Left cardiac atrium (tissue), 4 donors: Measurements from ENCODE around the gene ULK1. TPM values are rescaled to one million over a fixed set of nuclear protein-coding genes. Genes with fewer than 3 reads are reported as not detected.
"Not testable (repeated sequence)": the region's sequence is repeated elsewhere in the genome, so short reads cannot be mapped to it uniquely, and the experiment has no call there.

Experiments used
- ATAC-seq, 2 donors: fragments of 200-7000 bp; cut with Tn5 transposase; one replicate each; pipeline ENCODE4 v1.9.1; 2020; ENCODE audit warnings: mild to moderate bottlenecking in 2 of 2, moderate library complexity in 2 of 2
- DNase-seq: peaks from one replicate; pipeline ENCODE4 v3.0.0-alpha.2; 2020
- intact Hi-C, 2 donors: fragments of 100-400 bp; cut with DNase I; formaldehyde crosslinking; loops; one replicate each; pipeline versions ENCODE4 v1.14.1 to v1.15.1; 2022 to 2023
- total RNA-seq, 2 donors: library from RNA; stranded (reverse); fragmentation: NEBNext Ultra II Directional; extraction: Animal tissue kit (Norgen Biotek cat#: 25700); gene quantifications; one replicate each; pipeline ENCODE4 v1.2.1, GENCODE V29; 2021
- donor health status: DM: no; HTN: yes; CAD: no.
- donor health status: DM: no; HTN: yes; CAD: no; lungs with severe emphysema.
- donor health status: DM: yes; HTN: yes; CAD: no.
- donor health status: Dilated cardiomyopathy.

The ULK1 gene
- total RNA-seq, 2 donors from 2014 or later = 27.6 to 34.5 TPM

DNA sequence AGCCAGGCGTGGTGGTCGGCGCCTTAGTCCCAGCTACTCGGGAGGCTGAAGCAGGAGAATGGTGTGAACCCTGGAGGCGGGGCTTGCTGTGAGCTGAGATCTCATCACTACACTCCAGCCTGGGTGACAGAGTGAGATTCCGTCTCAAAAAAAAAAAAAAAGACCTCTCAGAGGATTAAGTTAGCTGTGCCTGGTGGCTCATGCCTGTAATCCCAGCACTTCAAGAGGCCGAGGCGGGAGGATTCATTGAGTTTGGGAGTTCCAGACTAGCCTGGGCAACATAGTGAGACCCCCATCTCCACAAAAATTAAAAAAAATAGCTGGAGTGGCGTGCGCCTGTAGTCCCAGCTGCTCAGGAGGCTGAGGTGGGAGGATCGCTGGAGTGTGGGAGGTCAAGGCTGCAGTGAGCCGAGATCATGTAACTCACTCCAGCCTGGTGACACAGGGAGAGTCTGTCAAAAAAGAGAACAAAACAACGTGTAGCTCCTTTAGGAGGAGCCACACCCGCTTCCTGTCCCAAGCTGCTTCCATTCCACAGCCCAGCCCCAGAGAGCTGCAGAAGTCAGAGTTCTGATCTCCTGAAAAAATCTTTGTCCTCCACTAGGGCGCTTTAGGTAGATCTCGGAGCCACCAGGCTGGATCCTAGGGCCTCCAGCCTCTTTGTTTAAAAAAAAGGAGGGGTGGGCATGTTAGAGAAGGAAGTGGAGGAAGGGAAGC, 11.5 kb upstream of the ULK1 start:
- ATAC-seq (peak in 1 of 2 donors; percentile 55), DNase-seq (no peak)
- intact Hi-C loops = no loop called here

DNA sequence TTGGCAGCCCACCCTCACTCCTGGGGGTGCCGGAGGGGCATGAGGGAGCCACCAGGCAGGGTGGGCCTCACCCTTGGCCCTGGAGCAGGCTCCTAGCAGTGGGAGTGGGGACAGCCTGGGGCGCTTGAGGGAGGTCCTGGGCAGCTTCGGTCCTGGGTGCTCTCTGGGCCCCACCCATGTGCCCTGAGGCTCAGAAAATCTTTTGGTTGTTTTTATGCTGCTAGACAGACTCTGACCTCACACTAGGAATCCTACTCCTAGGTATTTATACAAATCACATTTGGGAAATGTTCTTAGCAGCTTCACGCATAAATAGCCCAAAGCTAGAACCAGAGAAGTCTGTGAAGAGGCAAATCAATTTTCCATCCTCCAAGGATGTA, 10.9 kb upstream of the ULK1 start:
- peak in 1 of 2 donors; percentile 18 for ATAC-seq
- intact Hi-C loops = no loop called here
- no peak for DNase-seq

DNA sequence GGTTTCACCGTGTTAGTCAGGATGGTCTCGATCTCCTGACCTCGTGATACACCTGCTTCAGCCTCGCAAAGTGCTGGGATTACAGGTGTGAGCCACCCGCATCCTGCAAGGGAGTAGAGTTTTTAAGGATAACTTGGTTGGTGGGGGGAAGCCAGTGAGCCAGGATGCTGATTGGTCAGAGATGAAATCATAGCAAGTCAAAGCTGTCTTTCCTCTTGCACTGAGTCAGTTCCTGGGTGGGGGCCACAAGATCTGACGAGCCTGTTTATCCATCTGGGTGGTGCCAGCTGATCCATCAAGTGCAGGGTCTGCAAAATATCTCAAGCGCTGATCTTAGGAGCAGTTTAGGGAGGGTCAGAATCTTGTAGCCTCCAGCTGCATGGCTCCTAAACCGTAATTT, 9.3 kb upstream of the ULK1 start:
- intact Hi-C loops, DNase-seq, ATAC-seq: not testable (repeated sequence)

DNA sequence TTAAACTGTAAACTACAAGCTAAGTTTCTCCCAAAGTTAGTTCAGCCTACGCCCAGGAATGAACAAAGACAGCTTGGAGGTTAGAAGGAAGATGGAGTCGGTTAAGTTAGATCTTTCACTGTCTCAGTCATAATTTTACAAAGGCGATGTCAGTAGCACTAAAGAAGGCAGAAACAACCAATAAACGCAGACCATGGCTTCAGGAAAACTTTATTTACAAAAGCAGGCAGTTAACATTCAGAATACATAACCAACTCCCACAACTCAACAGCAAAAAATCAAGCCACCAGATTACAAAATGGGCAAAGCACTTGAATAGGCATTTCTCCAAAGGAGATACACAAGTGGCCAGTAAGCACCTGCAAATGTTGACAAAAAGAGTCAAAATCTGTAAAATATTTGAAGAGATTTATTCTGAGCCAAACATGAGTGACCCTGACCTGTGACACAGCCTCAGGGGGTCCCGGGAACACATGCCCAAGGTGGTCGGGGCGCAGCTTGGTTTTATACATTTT, 8.8 kb upstream of the ULK1 start:
- intact Hi-C loops = no loop called here
- DNase-seq (no peak), ATAC-seq (no peak)

DNA sequence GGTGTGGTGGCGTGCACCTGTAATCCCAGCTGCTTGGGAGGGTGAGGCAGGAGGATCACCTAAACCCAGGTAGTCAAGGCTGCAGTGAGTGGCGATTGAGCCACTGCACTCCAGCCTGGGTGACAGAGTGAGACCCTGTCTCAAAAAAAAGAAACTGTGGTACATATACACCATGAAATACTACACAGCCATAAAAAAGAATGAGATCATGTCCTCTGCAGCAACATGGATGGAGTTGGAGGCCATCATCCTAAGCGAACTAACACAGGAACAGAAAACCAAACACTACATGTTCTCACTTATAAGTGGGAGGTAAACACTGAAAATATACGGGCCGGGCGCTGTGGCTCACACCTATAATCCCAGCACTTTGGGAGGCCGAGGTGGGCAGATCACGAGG, 2.7 kb upstream of the ULK1 start:
- DNase-seq, ATAC-seq, intact Hi-C loops: not testable (repeated sequence)

DNA sequence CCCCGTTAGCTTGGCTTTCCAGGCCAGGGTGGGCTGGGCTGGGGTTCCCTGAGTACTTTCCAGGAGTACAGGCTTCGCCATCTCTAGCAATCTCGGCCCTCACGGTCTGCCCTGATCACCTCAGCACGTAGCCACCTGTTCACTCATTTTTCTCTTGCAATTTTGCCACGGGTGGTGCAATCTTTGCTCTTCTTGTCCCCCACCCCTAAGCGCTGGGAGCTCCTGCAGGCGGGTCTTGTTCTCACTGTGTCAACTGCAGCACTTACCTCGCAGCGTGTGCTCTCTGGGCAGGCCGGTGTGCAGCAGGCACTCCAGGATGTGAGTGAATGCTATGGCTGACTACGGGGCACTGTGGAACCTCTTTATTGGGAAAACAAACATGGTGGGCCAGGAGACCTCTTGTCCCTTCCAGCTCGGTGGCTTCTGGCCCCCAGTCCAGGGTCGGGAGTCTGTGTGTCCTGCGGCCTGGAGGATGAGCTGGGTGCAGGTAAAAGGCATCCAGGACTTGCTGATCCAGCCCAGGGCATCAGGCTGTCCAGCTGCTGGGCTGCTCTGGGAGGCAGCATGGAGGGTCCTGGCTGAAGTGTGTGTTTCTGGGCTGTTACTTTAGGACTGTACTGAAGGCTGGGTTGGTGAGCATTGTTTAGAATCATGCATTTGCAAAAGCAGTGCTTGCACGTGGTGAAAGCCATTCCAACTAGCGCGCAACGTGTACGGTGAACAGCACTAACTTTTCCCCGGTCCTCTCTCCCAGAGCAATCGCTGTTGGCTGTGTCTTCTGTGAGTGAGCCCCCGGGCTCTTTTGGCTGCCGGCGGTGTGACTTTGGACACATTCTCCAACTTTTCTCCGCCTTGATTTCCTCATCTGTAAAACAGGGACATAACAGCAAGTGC, 1.5 kb upstream of the ULK1 start:
- ATAC-seq (no peak), DNase-seq (no peak)
- intact Hi-C loops = no loop called here

DNA sequence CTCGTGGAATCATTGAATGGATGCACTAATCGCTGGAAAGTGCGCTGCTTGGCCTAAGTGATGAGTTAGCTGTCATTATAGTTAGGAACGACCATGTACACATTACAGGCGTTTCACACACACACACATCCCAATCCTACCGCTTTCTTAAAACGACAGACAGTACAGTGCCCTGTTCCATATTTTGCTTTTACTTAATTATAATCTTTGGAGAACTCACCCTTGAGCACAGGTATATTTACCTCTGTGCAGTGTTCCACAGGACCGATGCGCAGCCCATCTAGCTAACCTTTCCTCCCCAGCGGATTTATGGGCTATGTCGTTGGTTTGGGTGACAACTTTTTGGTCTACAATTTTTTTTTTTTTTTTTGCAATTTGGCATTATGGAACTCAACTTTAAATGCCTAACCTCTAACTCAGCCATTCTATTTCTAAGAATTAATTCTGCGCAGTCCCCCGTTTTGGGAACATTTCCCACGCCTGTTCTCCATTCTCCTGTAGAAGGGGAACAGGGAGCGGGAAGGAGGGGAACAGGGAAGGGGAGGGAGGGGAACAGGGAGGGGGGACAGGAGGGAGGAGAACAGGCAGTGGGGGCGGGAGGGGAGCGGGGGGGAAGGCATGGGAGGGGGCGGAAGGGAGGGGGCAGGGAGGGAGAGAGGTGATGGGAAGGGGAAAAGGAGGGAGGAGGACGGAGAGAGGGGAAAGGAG, 663 bp upstream of the ULK1 start:
- DNase-seq (no peak), ATAC-seq (no peak)
- intact Hi-C loops = no loop called here

DNA sequence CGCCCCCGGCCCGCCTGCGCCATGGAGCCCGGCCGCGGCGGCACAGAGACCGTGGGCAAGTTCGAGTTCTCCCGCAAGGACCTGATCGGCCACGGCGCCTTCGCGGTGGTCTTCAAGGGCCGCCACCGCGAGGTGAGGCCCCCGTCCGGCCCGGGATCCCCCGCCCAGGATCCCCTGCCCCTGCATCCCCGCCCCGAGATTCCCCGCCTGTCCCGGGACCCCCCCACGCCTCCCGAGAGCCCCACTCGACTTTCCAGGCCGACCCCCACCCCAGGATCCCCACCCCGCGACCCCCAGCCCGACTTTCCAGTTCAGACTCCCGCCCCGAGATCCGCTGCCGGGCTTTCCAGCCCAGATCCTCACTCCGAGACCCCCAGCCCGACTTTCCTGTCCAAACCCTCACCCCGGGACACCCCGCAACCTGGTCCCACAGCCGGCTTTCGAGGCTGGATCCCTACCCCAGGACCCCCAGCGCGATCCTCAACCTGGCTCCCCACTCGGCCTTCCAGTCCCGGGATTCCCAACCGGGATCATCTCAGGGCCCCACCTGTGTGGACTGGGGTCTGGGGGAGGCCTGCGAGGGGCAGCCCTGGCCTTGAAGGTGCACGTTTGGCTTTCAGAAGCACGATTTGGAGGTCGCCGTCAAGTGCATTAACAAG, 688 bp downstream of the ULK1 start:
- ATAC-seq = no peak
- intact Hi-C loops = loop anchor here in 1 of 2 donors (5.0 kb wide), 1 partner anchor 52 kb away; the partner anchor contains the start of gene EP400
- DNase-seq = peak; percentile 33

DNA sequence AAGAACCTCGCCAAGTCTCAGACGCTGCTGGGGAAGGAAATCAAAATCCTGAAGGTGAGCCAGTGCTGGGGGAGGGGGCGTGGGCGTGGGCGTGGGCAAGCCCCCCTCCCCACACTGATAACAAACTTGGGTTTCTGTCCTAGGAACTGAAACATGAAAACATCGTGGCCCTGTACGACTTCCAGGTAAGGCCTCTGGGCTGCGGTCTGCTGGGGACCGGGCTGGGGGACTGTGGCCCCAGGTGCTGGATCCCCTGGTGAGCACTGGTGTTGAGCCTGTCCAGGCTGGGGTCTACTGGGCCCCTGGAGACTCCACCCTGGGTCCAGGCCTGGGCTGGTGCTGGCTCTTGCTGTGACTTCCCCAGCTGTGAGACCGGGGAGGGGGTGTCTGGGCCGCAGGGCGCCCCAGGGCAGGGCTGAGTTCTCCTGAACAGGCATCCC, 1.2 kb downstream of the ULK1 start:
- no peak for ATAC-seq
- no peak for DNase-seq
- intact Hi-C loops = loop anchor here in 1 of 2 donors (5.0 kb wide), 1 partner anchor 52 kb away; the partner anchor contains the start of gene EP400

DNA sequence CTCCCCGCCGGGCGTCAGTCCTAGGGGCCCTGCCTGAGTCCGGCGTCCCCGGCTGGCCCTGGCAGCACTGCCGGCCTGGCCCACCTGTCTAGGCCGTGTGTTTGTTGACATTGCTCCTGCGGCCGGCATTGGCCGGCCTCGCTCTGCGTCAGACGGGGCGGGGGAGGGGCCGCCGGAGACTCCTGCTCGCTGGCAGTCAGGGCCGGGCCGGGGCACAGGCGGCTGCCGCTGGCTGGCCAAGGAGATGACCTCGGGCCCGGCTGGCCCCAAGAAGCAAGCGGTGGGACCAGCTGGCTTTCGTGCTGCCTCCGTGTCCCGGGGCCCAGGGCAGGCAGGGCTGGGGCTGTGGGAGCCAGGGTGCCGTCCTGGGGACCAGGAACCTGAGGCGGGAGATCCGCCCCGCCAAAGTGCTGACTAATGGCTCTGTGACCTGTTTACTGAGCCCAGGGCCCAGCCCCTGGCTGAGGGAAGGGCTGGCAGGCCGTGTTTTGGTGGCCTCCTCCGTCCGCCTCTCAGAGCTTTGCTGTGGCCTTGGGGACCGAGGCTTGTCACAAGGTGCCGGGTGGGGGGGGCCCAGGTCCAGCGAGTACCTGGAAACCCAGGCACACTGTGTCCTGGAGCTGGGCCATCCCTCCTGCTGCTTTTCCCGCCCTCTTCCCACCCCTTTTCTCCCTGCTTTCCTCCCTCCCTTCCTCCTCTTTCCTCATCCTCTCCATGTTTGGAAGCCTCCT, 1.8 kb downstream of the ULK1 start:
- intact Hi-C loops = loop anchor here in 1 of 2 donors (5.0 kb wide), 1 partner anchor 51 kb away; the partner anchor contains the start of gene EP400
- DNase-seq (peak; percentile 94), ATAC-seq (peak; percentile 89 to 91)

DNA sequence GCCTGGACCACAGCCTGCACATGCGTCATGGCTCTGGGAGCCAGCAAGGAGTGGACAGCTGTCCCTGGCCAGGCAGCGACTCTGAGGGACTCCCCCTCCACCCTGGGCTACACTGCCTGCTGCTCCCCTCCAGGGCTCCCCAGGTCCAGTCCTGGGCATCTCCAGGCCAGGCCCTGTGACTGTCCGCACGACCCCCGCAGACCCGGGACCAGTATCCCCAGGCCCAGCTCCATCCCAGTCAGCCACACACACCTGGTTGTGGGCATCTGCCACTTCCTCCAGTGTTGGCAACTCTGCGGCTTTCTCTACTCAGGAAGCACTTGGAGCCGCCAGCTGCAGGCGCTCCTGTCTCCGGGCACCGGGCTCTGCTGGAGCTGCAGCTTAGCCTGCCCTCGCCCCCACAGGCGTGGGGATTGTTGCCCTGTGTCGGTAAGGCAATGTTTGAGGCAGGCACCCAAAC, 2.4 kb downstream of the ULK1 start:
- intact Hi-C loops = loop anchor here in 1 of 2 donors (5.0 kb wide), 1 partner anchor 50 kb away; the partner anchor contains the start of gene EP400

DNA sequence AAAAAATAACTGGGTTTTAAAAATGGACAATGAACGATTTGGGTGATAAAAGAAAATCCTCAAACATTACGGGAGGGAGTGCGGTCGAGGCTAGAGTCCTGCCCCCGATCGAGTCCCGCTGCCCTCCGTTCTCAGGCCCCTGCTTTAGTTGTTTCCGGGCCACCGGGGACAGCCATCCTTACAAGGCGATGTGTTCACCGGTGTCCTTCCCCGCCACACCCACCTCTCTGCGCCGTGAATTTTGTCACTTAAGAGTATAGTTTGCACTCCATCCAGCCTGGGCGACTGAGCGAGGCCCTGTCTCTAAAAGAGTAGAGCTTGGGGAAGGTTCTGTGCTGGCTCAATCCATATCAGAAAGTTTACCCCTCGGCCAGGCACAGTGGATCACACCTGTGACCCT, 2.9 kb downstream of the ULK1 start:
- no peak for DNase-seq
- intact Hi-C loops = loop anchor here in 1 of 2 donors (5.0 kb wide), 1 partner anchor 50 kb away; the partner anchor contains the start of gene EP400
- no peak for ATAC-seq

More for the DNA sequence above, 2.4 kb downstream of the ULK1 start:
- ATAC-seq (no peak), DNase-seq (peak; percentile 89)

DNA sequence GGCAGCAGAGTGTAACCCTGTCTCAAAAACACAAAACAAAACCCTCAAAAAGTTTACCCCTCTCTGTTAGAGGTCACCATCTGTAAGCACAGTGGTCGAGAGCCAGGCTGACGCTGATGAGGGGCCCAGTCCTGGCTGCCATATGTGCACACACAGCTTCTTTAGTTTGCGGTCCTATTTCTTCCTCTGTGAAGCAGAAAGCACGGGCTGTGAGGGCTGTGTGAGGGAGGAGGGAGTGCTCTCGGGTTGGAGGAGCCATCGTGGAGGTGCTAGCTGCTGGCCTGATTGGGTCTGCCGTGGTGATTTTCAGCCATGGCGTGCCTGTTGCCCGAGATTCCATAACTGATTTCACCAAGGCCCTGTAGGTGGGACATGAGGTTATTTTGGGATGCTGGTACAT, 3.5 kb downstream of the ULK1 start:
- DNase-seq (no peak), ATAC-seq (no peak)
- intact Hi-C loops = loop anchor here in 1 of 2 donors (5.0 kb wide), 1 partner anchor 49 kb away; the partner anchor contains the start of gene EP400

DNA sequence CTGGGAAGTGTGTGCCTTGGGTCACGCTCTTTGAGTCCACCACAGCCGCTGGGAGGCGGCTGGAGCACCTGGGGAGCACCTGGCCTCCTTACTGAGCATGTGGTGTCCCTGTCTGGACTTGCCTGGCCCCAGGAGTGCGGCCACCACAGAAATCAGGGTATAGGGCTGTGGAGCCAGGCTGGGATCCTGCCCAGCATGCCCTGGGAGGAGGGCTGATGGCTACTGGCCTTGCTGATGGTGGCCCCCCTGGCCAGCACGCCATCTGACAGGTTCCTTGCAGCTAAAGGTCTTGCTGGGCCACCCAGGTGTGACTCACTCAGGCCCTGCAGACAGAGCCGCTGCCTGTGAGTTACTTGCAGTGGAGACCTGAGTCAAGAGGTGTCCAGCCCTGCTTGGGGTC, 6.0 kb downstream of the ULK1 start:
- intact Hi-C loops = no loop called here
- DNase-seq = no peak

DNA sequence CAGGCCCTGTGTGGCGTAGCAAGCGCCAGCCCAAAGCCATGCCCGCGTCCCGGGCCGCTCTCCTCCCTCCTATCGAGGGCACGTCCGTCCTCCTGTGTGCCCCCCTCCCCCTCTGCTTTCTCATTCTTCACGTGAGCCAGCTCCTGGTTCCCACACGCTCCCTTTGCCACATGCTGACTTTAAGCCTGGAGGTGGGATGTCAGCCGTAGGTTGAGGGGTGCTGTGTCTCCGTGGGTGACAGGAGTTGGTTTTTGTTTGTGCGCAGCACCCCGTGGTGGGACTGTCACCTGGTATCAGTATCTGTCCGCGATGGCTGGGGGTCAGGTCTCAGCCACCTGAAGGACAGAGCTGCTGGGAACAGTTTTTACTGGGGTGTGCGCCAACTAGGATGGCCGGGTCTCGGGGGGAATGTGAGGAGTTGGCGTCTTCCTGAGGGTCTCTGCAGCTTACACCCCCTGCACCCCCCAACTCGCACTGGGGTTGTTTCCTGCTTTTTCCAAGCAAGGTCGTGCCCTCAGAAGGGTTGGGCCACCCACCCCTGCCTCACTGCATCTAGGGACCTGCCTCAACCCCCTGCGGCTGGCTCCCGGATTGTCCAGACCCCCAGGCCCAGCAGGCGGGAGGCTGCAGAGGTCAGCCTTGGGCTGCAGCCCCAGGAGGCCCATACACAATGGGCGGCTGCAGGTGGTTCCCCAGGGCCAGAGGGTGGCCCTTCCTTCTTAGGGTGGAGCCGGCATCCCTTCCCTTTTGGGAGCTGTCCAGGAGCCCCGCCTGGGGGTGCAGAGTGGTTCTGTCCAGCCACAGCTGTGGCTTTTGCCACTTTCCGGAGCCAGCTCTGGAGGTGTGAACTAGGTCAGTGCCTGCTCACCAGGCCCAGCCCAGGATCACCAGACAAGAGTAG, 7.3 kb downstream of the ULK1 start:
- DNase-seq = peak; percentile 72
- ATAC-seq = peak; percentile 65 to 87
- intact Hi-C loops = no loop called here

More for the DNA sequence above, 6.0 kb downstream of the ULK1 start:
- ATAC-seq = no peak

DNA sequence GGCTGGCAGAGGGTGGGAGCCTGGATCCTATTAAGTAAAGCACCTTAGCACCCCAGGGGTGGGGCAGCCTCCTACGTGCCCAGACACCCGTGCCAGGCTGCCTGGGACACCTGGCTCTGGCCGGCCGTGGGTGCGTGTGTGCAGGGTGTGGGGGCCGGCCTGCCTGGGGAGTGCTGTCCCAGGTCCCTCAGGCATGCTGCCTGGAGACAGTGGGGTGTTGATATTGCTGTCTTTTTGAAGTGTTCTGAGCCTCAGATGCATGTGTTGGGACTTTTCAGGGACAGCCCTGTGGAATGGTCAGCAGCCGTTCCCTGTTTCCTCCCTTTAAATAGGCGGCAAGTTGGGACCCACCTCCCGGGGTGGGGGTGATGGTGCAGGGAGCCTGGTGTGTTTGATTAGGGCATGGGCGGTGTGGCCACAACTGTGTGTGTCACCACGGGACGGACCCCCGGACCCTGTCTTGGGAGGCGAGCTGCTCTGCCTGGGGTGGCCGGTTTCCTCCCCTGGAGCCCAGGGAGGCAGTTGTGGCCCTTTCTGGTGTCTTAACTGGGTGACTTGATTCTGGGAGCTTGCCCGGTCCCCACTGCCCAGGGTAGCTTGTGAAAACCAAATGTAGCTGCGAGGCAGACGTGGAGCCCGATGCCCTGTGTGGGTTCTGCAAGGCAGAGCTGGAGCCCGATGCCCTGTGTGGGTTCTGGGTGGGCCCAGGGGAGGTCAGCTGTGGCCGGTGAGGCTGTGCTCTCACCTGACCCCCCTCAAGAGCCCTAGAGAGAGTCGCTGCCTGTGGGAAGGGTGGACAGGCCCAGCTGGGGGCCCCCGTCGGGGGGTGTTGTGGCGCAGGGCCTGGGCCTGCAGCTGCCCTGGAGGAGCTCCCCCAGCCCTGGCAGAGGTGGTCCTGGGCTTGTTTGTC, 8.2 kb downstream of the ULK1 start:
- intact Hi-C loops = no loop called here
- DNase-seq = no peak
- peak in 1 of 2 donors; percentile 39 for ATAC-seq
